Heart left ventricle (tissue), 16 donors: ENCODE results near the gene LSP1. TPM values are rescaled to one million over a fixed set of nuclear protein-coding genes. Genes with fewer than 3 reads are reported as not detected.
A peak's percentile ranks its signal among the peaks of the same experiment; 100 is the strongest.

ENCODE experiments used
- ATAC-seq, 4 donors: fragments of 200-7000 bp; cut with Tn5 transposase; one replicate each; pipeline ENCODE4 v1.9.1; 2020 to 2022; ENCODE audit warnings: moderate library complexity in 4 of 4, mild to moderate bottlenecking in 3 of 4, moderate number of reproducible peaks in 1 of 4
- DNase-seq, 5 donors: peaks; one replicate each; pipeline ENCODE4 v3.0.0-alpha.2; 2020
- H3K27ac ChIP-seq, 12 donors: fragments of 200-600 bp; sonication (generic) in 4 of 12; one replicate each; pipeline versions ENCODE4 v1.5.0 to v1.8.0; 2016 to 2022; ENCODE audit warnings: mild to moderate bottlenecking in 2 of 12
- H3K27me3 ChIP-seq, 9 donors: fragments of 200-600 bp; sonication (generic) in 2 of 9; one replicate each; pipeline versions ENCODE4 v1.5.1 to v1.8.0; 2016 to 2022; ENCODE audit warnings: mild to moderate bottlenecking in 3 of 9
- H3K36me3 ChIP-seq, 9 donors: fragments of 200-600 bp; sonication (generic) in 2 of 9; one replicate each; pipeline versions ENCODE4 v1.5.0 to v1.8.0; 2018 to 2022; ENCODE audit warnings: mild to moderate bottlenecking in 2 of 9
- H3K4me1 ChIP-seq, 12 donors: fragments of 200-600 bp; sonication (generic) in 4 of 12; one replicate each; pipeline versions ENCODE4 v1.5.0 to v1.8.0; 2016 to 2022; ENCODE audit warnings: mild to moderate bottlenecking in 3 of 12
- H3K4me3 ChIP-seq, 12 donors: fragments of 200-600 bp; sonication (generic) in 4 of 12; one replicate each; pipeline versions ENCODE4 v1.5.0 to v1.8.0; 2017 to 2022; ENCODE audit warnings: mild to moderate bottlenecking in 9 of 12, moderate library complexity in 4 of 12
- H3K9me3 ChIP-seq, 12 donors: fragments of 200-600 bp; sonication (generic) in 4 of 12; one replicate each; pipeline versions ENCODE4 v1.5.0 to v1.8.0; 2016 to 2022; ENCODE audit warnings: mild to moderate bottlenecking in 1 of 12
- POLR2A ChIP-seq, 2 donors: fragments of 450-650 bp; IDR thresholded peaks; one replicate each; pipeline ENCODE4 v1.6.1; 2017; ENCODE audit warnings: antibody characterized with exemption in 2 of 2, mild to moderate bottlenecking in 2 of 2, moderate library complexity in 2 of 2
- WGBS, 4 donors: extraction: QIAGEN DNeasy Blood & Tissue Kit in 2 of 4; methylation state at CpG; one replicate each; pipeline versions ENCODE4 v1.1.5 to v1.1.7; 2013 to 2018; 5-methylcytosine and 5-hydroxymethylcytosine counted together
- intact Hi-C, 10 donors: fragments of 100-400 bp; cut with DNase I; formaldehyde crosslinking; loops; one replicate each; pipeline versions ENCODE4 v1.11.1 to v1.14.2; 2022
- polyA plus RNA-seq, 2 donors: library from polyadenylated mRNA; stranded (reverse); fragments of 200-250 nt; gene quantifications; one replicate each; pipeline ENCODE4 v1.2.3, GENCODE V29; 2013
- total RNA-seq, 9 donors: library from RNA; depleted of rRNA in 2 of 9; stranded (reverse); fragments of >200 nt in 2 of 9; fragmentation: NEBNext Ultra II Directional in 3 of 9; extraction: Animal tissue kit (Norgen Biotek cat#: 25700) in 3 of 9; gene quantifications; one replicate each; pipeline versions ENCODE4 v1.1.0 to v1.2.4, GENCODE V29; 2016 to 2023
- TF ChIP-seq, protein P1 (sequence below), 12 donors: fragments of 200-600 bp; sonication (generic) in 4 of 12; IDR thresholded peaks; one replicate each; pipeline versions ENCODE4 v1.5.0 to v1.8.0; 2018 to 2022; ENCODE audit warnings: antibody characterized with exemption in 12 of 12, mild to moderate bottlenecking in 5 of 12
- donor health status: ischemic (EF 13 %, LVEDD 7.1; RV severe dilation, severe dysfunction).
- donor health status: healthy with polysubstance abuse.
- donor health status: DM: no; HTN: yes; CAD: no.
- donor health status: DM: no; HTN: no; CAD: no.
- donor health status: ischemic (EF 25% LVEDD 6.9; RV normal size, moderate dysfunction).
- donor health status: ischemic (EF 25% LVEDD 5.7; RV mildly dilated, moderate dysfunction).
- donor health status: healthy.
- donor health status: DM: yes; HTN: yes; CAD: no.
- donor health status: ischemic (EF 35%, LVEDD 5.7; RV mildly dilated, moderate dysfunction).
- donor health status: nonischemic (EF 11% LVEDD 7.7; RV severe dilation, severe dysfunction).
- donor health status: DM: yes; HTN: yes; CAD: no.
- donor health status: PGD.
- donor health status: ischemic (EF 29% LVEDD 5.4; RV normal size, mild dysfunction).
- donor health status: nonischemic (EF 23%, LVEDD 6.1; RV moderate dilation, normal function).

Gene LSP1
- total and polyA plus RNA-seq, 11 donors: 10.0 to 86.8 (median 16.4) TPM

DNA sequence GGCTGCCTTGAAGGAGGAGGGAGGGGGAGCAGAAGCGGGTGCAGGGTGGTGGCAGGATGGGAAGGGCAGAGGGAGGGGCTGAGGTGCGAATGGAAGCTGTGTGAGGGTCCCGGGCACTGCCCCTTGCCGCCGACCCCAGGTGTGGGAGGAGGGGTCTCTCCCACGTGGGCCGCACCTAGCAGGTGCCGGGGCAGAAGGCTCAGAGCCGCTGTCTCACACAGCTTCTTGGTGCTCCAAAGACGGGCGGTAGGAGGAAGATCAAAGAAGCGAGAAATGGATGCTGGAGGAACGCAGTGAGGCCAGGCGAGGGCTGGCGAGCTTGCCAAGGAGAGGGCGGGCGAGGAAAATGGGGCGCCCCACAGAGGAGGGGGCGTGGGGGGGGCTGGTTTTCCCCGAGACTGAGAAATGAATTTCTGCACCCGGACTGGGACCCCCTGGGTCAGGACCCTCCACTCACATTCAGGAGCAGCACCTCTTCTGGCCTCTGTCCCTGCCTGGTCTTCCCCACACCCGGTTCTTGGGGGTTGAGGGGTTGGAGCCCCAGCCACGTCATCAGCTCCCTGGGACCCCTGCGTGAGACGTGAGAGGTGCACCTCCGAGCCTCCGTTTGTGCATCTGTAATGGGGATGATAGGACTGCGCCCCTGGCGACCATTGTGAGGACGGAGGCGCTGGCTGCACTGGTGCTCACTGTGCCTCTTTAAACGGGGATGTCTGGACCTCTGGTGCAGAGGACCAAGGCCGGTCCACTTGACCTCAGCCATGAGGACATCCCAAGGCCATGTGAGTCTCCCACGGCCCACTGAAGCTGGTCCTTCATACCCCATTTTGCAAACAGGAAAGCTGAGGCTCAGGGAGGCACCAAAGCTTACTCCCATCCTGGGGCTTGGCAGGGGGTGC is 16.8 kb downstream of the LSP1 start:
- intact Hi-C loops: no loop called here
- Histone ChIP-seq H3K27ac (peak overlapping the region in 11 of 12 donors; percentile 23 to 93 (median 73)), H3K4me1 (peaks cover 1 to 44% (median 8%) of the 10 kb centered on the region in 12 donors), H3K36me3 (peaks cover 0 to 4% (median 0%) of the 10 kb centered on the region in 9 donors), H3K9me3 (no peaks in the 10 kb centered on the region), H3K4me3 (peak overlapping the region; percentile 18 to 70 (median 50)), H3K27me3 (peaks cover 0 to 10% (median 0%) of the 10 kb centered on the region in 9 donors)
- no peak for TF ChIP-seq POLR2A (IDR thresholded peaks at IDR 0.05)
- TF ChIP-seq, protein P1, sequence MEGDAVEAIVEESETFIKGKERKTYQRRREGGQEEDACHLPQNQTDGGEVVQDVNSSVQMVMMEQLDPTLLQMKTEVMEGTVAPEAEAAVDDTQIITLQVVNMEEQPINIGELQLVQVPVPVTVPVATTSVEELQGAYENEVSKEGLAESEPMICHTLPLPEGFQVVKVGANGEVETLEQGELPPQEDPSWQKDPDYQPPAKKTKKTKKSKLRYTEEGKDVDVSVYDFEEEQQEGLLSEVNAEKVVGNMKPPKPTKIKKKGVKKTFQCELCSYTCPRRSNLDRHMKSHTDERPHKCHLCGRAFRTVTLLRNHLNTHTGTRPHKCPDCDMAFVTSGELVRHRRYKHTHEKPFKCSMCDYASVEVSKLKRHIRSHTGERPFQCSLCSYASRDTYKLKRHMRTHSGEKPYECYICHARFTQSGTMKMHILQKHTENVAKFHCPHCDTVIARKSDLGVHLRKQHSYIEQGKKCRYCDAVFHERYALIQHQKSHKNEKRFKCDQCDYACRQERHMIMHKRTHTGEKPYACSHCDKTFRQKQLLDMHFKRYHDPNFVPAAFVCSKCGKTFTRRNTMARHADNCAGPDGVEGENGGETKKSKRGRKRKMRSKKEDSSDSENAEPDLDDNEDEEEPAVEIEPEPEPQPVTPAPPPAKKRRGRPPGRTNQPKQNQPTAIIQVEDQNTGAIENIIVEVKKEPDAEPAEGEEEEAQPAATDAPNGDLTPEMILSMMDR (IDR thresholded peaks at IDR 0.05): peak in 6 of 12 donors; percentile 10 to 44 (median 30)
- WGBS, 4 donors: 65 to 73% (median 68%) methylated on average over 29 to 34 of the region's 34 CpGs
- DNase-seq (peak in 3 of 5 donors; percentile 35 to 68 (median 61)), ATAC-seq (peak in 3 of 4 donors; percentile 25 to 31 (median 30))

DNA sequence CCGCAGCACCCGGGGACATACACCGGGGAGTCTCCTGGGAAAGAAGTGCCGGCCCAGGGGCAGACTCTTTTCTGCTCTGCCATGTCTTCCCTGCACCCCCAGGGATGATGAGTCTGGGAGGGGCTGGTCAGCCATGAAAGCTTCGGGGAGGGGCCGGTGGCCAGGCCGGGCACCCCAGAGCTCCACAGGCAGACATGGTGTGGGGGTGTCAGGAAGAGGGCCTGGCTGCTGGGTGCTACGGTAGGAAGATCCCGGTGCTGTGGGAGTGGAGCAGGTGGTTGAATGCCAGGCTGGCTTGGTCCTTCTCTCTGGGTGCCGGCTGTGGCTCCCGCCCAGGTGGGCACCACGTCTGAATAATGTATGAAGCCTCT is 17.4 kb downstream of the LSP1 start:
- Histone ChIP-seq H3K4me3 (peak overlapping the region; percentile 18 to 70 (median 50)), H3K9me3 (no peaks in the 10 kb centered on the region), H3K4me1 (peaks cover 0 to 44% (median 5%) of the 10 kb centered on the region in 12 donors), H3K27me3 (peaks cover 0 to 10% (median 0%) of the 10 kb centered on the region in 9 donors), H3K36me3 (peaks cover 0 to 4% (median 0%) of the 10 kb centered on the region in 9 donors), H3K27ac (peak overlapping the region in 11 of 12 donors; percentile 34 to 93 (median 73))
- 67 to 79% (median 71%) methylated on average over 6 to 12 of the region's 12 CpGs for WGBS, 4 donors
- intact Hi-C loops: no loop called here
- TF ChIP-seq, protein P1 (IDR thresholded peaks at IDR 0.05): no peak
- ATAC-seq: peak in 1 of 4 donors; percentile 1
- peak in 3 of 5 donors; percentile 25 to 47 (median 30) for DNase-seq

DNA sequence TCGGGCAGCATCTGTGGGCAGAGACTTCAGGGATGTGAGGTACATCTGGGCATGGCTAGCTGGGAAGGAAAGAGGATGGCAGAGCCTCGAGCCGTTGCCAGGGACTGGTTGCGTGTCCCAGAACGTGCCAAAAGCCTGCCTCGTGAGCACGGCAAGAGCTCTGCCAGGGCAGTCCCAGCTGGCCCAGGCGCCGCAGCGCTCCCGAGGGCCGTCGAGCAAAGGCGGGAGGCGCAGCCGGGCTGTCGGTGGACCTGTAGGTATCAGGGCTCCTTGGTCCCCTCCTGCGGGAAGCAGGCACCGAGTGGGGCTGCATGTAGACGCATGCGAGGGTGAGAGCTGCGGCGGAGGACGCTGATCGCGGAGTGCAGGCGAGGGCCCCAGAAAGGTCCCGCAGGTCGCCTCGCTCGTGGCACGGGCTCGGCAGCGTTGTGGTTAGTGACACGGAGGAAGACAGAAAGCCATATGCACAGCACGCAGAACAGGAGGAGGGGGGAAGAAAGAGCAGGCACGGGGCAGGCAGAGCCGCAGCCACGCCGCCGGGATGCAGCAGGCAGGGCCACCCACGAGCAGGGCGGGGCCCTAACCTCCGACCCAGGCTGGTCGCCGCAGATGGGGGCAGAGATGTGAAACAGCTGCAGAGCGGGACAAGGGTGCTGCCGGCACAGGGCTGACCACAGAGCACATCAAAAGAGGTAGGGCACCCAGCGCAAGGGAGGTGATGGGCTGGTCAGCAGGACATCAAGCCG is 18.0 kb downstream of the LSP1 start:
- no peak for TF ChIP-seq POLR2A (IDR thresholded peaks at IDR 0.05)
- TF ChIP-seq, protein P1 (IDR thresholded peaks at IDR 0.05): no peak
- H3K4me3 ChIP-seq: peak overlapping the region in 11 of 12 donors; percentile 20 to 70 (median 53)
- peaks cover 0 to 44% (median 9%) of the 10 kb centered on the region in 12 donors for H3K4me1 ChIP-seq
- no peaks in the 10 kb centered on the region for H3K9me3 ChIP-seq
- peaks cover 0 to 4% (median 0%) of the 10 kb centered on the region in 9 donors for H3K36me3 ChIP-seq
- peak overlapping the region; percentile 32 to 93 (median 72) for H3K27ac ChIP-seq
- peak; percentile 34 to 44 (median 36) for ATAC-seq
- peaks cover 0 to 10% (median 0%) of the 10 kb centered on the region in 9 donors for H3K27me3 ChIP-seq
- intact Hi-C loops: no loop called here
- peak in 3 of 5 donors; percentile 52 to 75 (median 55) for DNase-seq
- WGBS, 4 donors: 38 to 51% (median 44%) methylated on average over 34 to 50 of the region's 50 CpGs
